ENCODE results near the gene ZNF10.

GRCh38 chr12:133083345-133083744, 47.1 kb upstream of the ZNF10 start:
- TF ChIP-seq, protein P1, sequence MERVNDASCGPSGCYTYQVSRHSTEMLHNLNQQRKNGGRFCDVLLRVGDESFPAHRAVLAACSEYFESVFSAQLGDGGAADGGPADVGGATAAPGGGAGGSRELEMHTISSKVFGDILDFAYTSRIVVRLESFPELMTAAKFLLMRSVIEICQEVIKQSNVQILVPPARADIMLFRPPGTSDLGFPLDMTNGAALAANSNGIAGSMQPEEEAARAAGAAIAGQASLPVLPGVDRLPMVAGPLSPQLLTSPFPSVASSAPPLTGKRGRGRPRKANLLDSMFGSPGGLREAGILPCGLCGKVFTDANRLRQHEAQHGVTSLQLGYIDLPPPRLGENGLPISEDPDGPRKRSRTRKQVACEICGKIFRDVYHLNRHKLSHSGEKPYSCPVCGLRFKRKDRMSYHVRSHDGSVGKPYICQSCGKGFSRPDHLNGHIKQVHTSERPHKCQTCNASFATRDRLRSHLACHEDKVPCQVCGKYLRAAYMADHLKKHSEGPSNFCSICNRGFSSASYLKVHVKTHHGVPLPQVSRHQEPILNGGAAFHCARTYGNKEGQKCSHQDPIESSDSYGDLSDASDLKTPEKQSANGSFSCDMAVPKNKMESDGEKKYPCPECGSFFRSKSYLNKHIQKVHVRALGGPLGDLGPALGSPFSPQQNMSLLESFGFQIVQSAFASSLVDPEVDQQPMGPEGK (CRISPR knock-in tag; IDR thresholded peaks at IDR 0.05; ENCODE audit: borderline replicate concordance): no peak
- TF ChIP-seq CREB5 (CRISPR knock-in tag; IDR thresholded peaks at IDR 0.05; ENCODE audit: low read depth) (no peak), ZNF70 (CRISPR knock-in tag; IDR thresholded peaks at IDR 0.05) (no peak), TSHZ2 (CRISPR knock-in tag; IDR thresholded peaks at IDR 0.05) (no peak), ISL1 (CRISPR knock-in tag; IDR thresholded peaks at IDR 0.05) (no peak), ZFP3 (CRISPR knock-in tag; IDR thresholded peaks at IDR 0.05) (no peak), ZNF8 (CRISPR knock-in tag; IDR thresholded peaks at IDR 0.05) (no peak), CSDC2 (CRISPR knock-in tag; IDR thresholded peaks at IDR 0.05) (no peak)
